ENCODE measurements around the gene N4BP2L1.

N4BP2L1 gene

GRCh38 chr13:32447894-32448623 lies 20.1 kb upstream of the N4BP2L1 start:
- TF ChIP-seq TAF1 (IDR thresholded peaks at IDR 0.05; ENCODE audit: borderline replicate concordance, insufficient read depth, low read length) (no peak), FOXP2 (optimal IDR thresholded peaks at IDR 0.05; ENCODE audit: borderline replicate concordance, extremely low read depth, extremely low read length, insufficient read depth) (no peak), POLR2AphosphoS5 (IDR thresholded peaks at IDR 0.05; ENCODE audit: low read depth, low read length) (no peak), SIN3A (IDR thresholded peaks at IDR 0.05; ENCODE audit: borderline replicate concordance, insufficient read depth, low read length) (no peak), REST (IDR thresholded peaks at IDR 0.05; ENCODE audit: insufficient read depth in 1 of 2, low read depth in 2 of 2, low read length in 2 of 2) (no peak)

GRCh38 chr13:32446773-32447465 lies 19.0 kb upstream of the N4BP2L1 start:
- TF ChIP-seq FOXP2 (optimal IDR thresholded peaks at IDR 0.05; ENCODE audit: borderline replicate concordance, extremely low read depth, extremely low read length, insufficient read depth), result no peak
- TF ChIP-seq POLR2AphosphoS5 (IDR thresholded peaks at IDR 0.05; ENCODE audit: low read depth, low read length), result no peak
- TF ChIP-seq TAF1 (IDR thresholded peaks at IDR 0.05; ENCODE audit: borderline replicate concordance, insufficient read depth, low read length), result no peak
- no peak for TF ChIP-seq SIN3A (IDR thresholded peaks at IDR 0.05; ENCODE audit: borderline replicate concordance, insufficient read depth, low read length)
- no peak for TF ChIP-seq REST (IDR thresholded peaks at IDR 0.05; ENCODE audit: insufficient read depth in 1 of 2, low read depth in 2 of 2, low read length in 2 of 2)

- TF ChIP-seq FOXP2 (optimal IDR thresholded peaks at IDR 0.05; ENCODE audit: borderline replicate concordance, extremely low read depth, extremely low read length, insufficient read depth) (no peak), POLR2AphosphoS5 (IDR thresholded peaks at IDR 0.05; ENCODE audit: low read depth, low read length) (no peak), TAF1 (IDR thresholded peaks at IDR 0.05; ENCODE audit: borderline replicate concordance, insufficient read depth, low read length) (no peak), REST (IDR thresholded peaks at IDR 0.05; ENCODE audit: insufficient read depth in 1 of 2, low read depth in 2 of 2, low read length in 2 of 2) (no peak), SIN3A (IDR thresholded peaks at IDR 0.05; ENCODE audit: borderline replicate concordance, insufficient read depth, low read length) (no peak)
Measured at GRCh38 chr13:32446220-32446619, 18.3 kb upstream of the N4BP2L1 start.

GRCh38 chr13:32445461-32445860 lies 17.5 kb upstream of the N4BP2L1 start:
- TF ChIP-seq REST (IDR thresholded peaks at IDR 0.05; ENCODE audit: insufficient read depth in 1 of 2, low read depth in 2 of 2, low read length in 2 of 2) (no peak), POLR2AphosphoS5 (IDR thresholded peaks at IDR 0.05; ENCODE audit: low read depth, low read length) (no peak), TAF1 (IDR thresholded peaks at IDR 0.05; ENCODE audit: borderline replicate concordance, insufficient read depth, low read length) (no peak), SIN3A (IDR thresholded peaks at IDR 0.05; ENCODE audit: borderline replicate concordance, insufficient read depth, low read length) (no peak), FOXP2 (optimal IDR thresholded peaks at IDR 0.05; ENCODE audit: borderline replicate concordance, extremely low read depth, extremely low read length, insufficient read depth) (no peak)

Measured in PFSK-1 (cell line).